Prostate gland (tissue), 2 donors: ENCODE measurements around the gene CETP.

Experiments
- CTCF ChIP-seq, 4 experiments: fragments of 200-600 bp in 2 of 4; fragments of 450-650 bp in 2 of 4; sonication (generic) in 2 of 4; IDR thresholded peaks; 1 replicate in 3 of 4; 2 replicates in 1 of 4; pipeline ENCODE4 v1.5.1; 2016 to 2019; ENCODE audit warnings: antibody characterized with exemption in 4 of 4, mild to moderate bottlenecking in 2 of 4, moderate library complexity in 2 of 4
- POLR2A ChIP-seq: fragments of 450-650 bp; IDR thresholded peaks from one replicate; pipeline ENCODE4 v1.6.1; 2016; ENCODE audit warnings: antibody characterized with exemption, mild to moderate bottlenecking
- POLR2AphosphoS5 ChIP-seq: sonication (generic); formaldehyde crosslinking; IDR thresholded peaks from one replicate; pipeline ENCODE4 v1.6.1; 2017; ENCODE audit warnings: antibody characterized with exemption

- TF ChIP-seq CTCF (IDR thresholded peaks at IDR 0.05), result no peak
- no peak for TF ChIP-seq POLR2A
- no peak for TF ChIP-seq POLR2AphosphoS5
Observed at GRCh38 chr16:56929639-56930038, 32.1 kb upstream of the CETP start.
